Ascending aorta (tissue), 2 donors: ENCODE data around the gene HIBCH. TPM values are rescaled to one million over a fixed set of nuclear protein-coding genes. Genes with fewer than 3 reads are reported as not detected.

Experiments used
- DNase-seq, 2 donors: peaks; one replicate each; pipeline ENCODE4 v3.0.0-alpha.2; 2019; ENCODE audit warnings: low spot score in 2 of 2
- H3K27ac ChIP-seq, 2 donors: fragments of 200-600 bp; sonication (generic); one replicate each; pipeline ENCODE4 v1.5.1; 2016 to 2017; ENCODE audit warnings: mild to moderate bottlenecking in 1 of 2
- H3K27me3 ChIP-seq: fragments of 200-600 bp; sonication (generic); one replicate; pipeline ENCODE4 v1.5.1; 2017
- H3K36me3 ChIP-seq, 2 donors: fragments of 200-600 bp; sonication (generic); one replicate each; pipeline ENCODE4 v1.5.1; 2016
- H3K4me1 ChIP-seq, 2 donors: fragments of 200-600 bp; sonication (generic); one replicate each; pipeline ENCODE4 v1.5.1; 2016 to 2017; ENCODE audit warnings: mild to moderate bottlenecking in 1 of 2
- H3K4me3 ChIP-seq, 2 donors: fragments of 200-600 bp; sonication (generic); one replicate each; pipeline ENCODE4 v1.5.1; 2016 to 2017; ENCODE audit warnings: mild to moderate bottlenecking in 1 of 2
- H3K9me3 ChIP-seq, 2 donors: fragments of 200-600 bp; sonication (generic); one replicate each; pipeline ENCODE4 v1.5.1; 2016
- intact Hi-C: fragments of 100-400 bp; cut with DNase I; formaldehyde crosslinking; loops from one replicate; pipeline ENCODE4 v1.15.1; 2023
- total RNA-seq: library from RNA; depleted of rRNA; stranded (reverse); fragments of >200 nt; gene quantifications from one replicate; pipeline ENCODE4 v1.1.0, GENCODE V29; 2016
- TF ChIP-seq, protein P1 (sequence below), 3 experiments: fragments of 200-600 bp in 2 of 3; fragments of 450-650 bp in 1 of 3; sonication (generic) in 2 of 3; IDR thresholded peaks; one replicate each; pipeline ENCODE4 v1.5.1; 2016 to 2019; ENCODE audit warnings: antibody characterized with exemption in 3 of 3, mild to moderate bottlenecking in 1 of 3, moderate library complexity in 1 of 3

HIBCH gene
- total RNA-seq, 1 donor from 2014 or later = 3.7 TPM

DNA sequence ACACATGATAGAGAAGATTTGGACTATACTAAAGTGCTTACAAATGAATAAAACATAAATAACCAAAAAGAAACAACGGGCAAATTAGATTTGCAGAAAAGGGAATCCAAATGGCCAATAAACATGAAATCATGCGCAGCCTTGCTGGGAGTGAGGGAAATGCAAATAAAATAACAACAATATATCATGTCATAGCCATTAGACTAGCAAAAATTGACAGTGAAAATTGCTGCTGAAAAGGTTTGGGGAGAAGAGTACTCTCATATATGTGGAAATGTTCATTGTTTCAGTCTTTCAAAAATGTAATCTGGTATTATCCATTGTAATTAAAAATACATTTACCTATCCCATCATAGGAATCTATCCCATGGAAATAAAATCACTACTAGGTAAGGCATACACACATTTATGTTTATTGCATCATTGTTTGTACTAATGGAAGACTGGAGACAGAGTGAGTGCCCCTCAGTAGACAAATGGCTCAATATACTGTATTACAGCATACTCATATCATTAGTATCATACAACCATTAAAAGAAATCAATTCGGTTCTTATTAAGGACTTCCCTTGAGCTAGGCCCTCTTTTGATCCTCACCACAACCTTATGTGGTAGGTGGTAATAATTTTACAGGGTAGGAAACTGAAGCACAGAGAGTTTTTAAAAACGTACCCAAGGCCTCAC is 163.0 kb downstream of the HIBCH start:
- no peak for DNase-seq
- no peak overlapping the region for H3K4me3 ChIP-seq
- no peaks in the 10 kb centered on the region for H3K27me3 ChIP-seq
- no peak overlapping the region for H3K27ac ChIP-seq
- TF ChIP-seq, protein P1, sequence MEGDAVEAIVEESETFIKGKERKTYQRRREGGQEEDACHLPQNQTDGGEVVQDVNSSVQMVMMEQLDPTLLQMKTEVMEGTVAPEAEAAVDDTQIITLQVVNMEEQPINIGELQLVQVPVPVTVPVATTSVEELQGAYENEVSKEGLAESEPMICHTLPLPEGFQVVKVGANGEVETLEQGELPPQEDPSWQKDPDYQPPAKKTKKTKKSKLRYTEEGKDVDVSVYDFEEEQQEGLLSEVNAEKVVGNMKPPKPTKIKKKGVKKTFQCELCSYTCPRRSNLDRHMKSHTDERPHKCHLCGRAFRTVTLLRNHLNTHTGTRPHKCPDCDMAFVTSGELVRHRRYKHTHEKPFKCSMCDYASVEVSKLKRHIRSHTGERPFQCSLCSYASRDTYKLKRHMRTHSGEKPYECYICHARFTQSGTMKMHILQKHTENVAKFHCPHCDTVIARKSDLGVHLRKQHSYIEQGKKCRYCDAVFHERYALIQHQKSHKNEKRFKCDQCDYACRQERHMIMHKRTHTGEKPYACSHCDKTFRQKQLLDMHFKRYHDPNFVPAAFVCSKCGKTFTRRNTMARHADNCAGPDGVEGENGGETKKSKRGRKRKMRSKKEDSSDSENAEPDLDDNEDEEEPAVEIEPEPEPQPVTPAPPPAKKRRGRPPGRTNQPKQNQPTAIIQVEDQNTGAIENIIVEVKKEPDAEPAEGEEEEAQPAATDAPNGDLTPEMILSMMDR (IDR thresholded peaks at IDR 0.05) = no peak
- intact Hi-C loops = no loop called here
- H3K4me1 ChIP-seq = peaks cover 0 to 4% of the 10 kb centered on the region in 2 donors
- no peaks in the 10 kb centered on the region for H3K9me3 ChIP-seq
- no peaks in the 10 kb centered on the region for H3K36me3 ChIP-seq

Other genes with a start within 250 kb of the HIBCH start
- gene INPP1, start 23.8 kb upstream of the HIBCH start, total RNA-seq = 13.3 TPM
- 53.2 TPM for gene MFSD6, start 88.5 kb upstream of the HIBCH start, total RNA-seq
- gene NEMP2, start 214.9 kb upstream of the HIBCH start, total RNA-seq = 0.43 TPM